A673 (cell line): ENCODE results near the gene RAP1GAP2.

Experiments used
- EZH2 ChIP-seq: fragments of 200-600 bp; sonication (generic); IDR thresholded peaks from 2 replicates; pipeline ENCODE4 v1.6.1; 2017; ENCODE audit warnings: borderline replicate concordance, low read depth, mild to moderate bottlenecking, mixed read lengths, antibody characterized with exemption, low read length; ENCODE audit not compliant: poor library complexity, severe bottlenecking
- TF ChIP-seq, protein P1 (sequence below): fragments of 300-800, 200-600 bp; sonication (generic); conservative IDR thresholded peaks from 2 replicates; pipeline ENCODE4 v1.5.1; 2017; ENCODE audit warnings: low read depth, mild to moderate bottlenecking, antibody characterized with exemption, low read length, moderate library complexity, mixed read lengths

GRCh38 chr17:2978116-2978515, 181.9 kb downstream of the RAP1GAP2 start:
- TF ChIP-seq EZH2, result no peak
- TF ChIP-seq, protein P1, sequence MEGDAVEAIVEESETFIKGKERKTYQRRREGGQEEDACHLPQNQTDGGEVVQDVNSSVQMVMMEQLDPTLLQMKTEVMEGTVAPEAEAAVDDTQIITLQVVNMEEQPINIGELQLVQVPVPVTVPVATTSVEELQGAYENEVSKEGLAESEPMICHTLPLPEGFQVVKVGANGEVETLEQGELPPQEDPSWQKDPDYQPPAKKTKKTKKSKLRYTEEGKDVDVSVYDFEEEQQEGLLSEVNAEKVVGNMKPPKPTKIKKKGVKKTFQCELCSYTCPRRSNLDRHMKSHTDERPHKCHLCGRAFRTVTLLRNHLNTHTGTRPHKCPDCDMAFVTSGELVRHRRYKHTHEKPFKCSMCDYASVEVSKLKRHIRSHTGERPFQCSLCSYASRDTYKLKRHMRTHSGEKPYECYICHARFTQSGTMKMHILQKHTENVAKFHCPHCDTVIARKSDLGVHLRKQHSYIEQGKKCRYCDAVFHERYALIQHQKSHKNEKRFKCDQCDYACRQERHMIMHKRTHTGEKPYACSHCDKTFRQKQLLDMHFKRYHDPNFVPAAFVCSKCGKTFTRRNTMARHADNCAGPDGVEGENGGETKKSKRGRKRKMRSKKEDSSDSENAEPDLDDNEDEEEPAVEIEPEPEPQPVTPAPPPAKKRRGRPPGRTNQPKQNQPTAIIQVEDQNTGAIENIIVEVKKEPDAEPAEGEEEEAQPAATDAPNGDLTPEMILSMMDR, result no peak
